ENCODE results near the gene CIDEB. TPM values are rescaled to one million over a fixed set of nuclear protein-coding genes. Genes with fewer than 3 reads are reported as not detected.

CIDEB gene
- total and polyA plus RNA-seq, 2 donors (not counting 1 experiment from before 2014, with no cell fraction given), result 26.2 to 32.8 TPM

GRCh38 chr14:24269910-24270536 is 37.8 kb downstream of the CIDEB start:
- H3K9me3 ChIP-seq (ENCODE audit: control extremely low read depth in 1 of 3, control insufficient read depth in 2 of 3, insufficient read depth in 1 of 3, low read length in 2 of 3), result no peaks in the 10 kb centered on the region
- intact Hi-C loops (cut with micrococcal nuclease), result loop anchor here (2.0 to 10.0 kb wide), 3 partner anchors 63 to 125 kb away; partner anchors contain the start of genes EMC9, PSME2, RNF31 and TM9SF1
- no peak overlapping the region for H3K9ac ChIP-seq (ENCODE audit: low read length)
- no peak overlapping the region for H3K4me2 ChIP-seq (replicated peaks; ENCODE audit: low read depth, low read length, poor library complexity, severe bottlenecking)
- no peak for DNase-seq
- POLR2A ChIA-PET, result interaction anchor here (1.4 to 2.9 kb wide), 4 partner anchors 10 to 160 kb away, joined by 5 to 51 read pairs (median 8); partner anchors contain the start of genes CBLN3, KHNYN and TINF2
- peak overlapping the region; percentile 37 for H3K27ac Mint-ChIP-seq
- CTCF ChIA-PET, result interaction anchor here (1.0 to 4.2 kb wide), 14 partner anchors 10 to 178 kb away, joined by 3 to 40 read pairs (median 8); partner anchors contain the start of genes CHMP4A, CIDEB, IRF9 and LTB4R
- peaks cover 32 to 39% of the 10 kb centered on the region in 2 donors for H3K4me1 ChIP-seq (ENCODE audit: control insufficient read depth in 2 of 2, insufficient read depth in 2 of 2, low read length in 2 of 2)
- ATAC-seq (ENCODE audit: low read depth), result no peak
- H4K20me1 ChIP-seq (ENCODE audit: control insufficient read depth, insufficient read depth, low read length, poor library complexity, severe bottlenecking), result no peaks in the 10 kb centered on the region
- peaks cover 0 to 35% of the 10 kb centered on the region in 2 experiments for H3K36me3 ChIP-seq (replicated peaks in 1 of 2; ENCODE audit: control extremely low read depth in 1 of 2, control insufficient read depth in 1 of 2, extremely low read depth in 1 of 2, insufficient read depth in 2 of 2, low read length in 1 of 2)
- H3K27me3 ChIP-seq (replicated peaks in 1 of 4; ENCODE audit: control extremely low read depth in 1 of 4, control insufficient read depth in 3 of 4, insufficient read depth in 4 of 4, low read length in 3 of 4), result no peaks in the 10 kb centered on the region
- H3K27ac ChIP-seq (ENCODE audit: low read length in 2 of 2), result no peak overlapping the region
- no peaks in the 10 kb centered on the region for H3K27me3 Mint-ChIP-seq
- peaks cover 12% of the 10 kb centered on the region for H3K79me2 ChIP-seq (ENCODE audit: control insufficient read depth, insufficient read depth, low read length)
- H2AFZ ChIP-seq (ENCODE audit: insufficient read depth, low read depth, low read length, poor library complexity, severe bottlenecking), result no peak overlapping the region
- H3K4me3 Mint-ChIP-seq, result peak overlapping the region; percentile 94
- no peaks in the 10 kb centered on the region for H3K9me3 Mint-ChIP-seq (ENCODE audit: insufficient read depth)
- no peak overlapping the region for H3K4me3 ChIP-seq (ENCODE audit: control extremely low read depth in 1 of 5, extremely low read depth in 1 of 5, insufficient read depth in 1 of 5, low read depth in 2 of 5, low read length in 4 of 5)
- peaks cover 41% of the 10 kb centered on the region for H3K4me1 Mint-ChIP-seq
- WGBS (ENCODE audit: insufficient coverage), result 98% methylated on average over 8 of the region's 14 CpGs
- TF ChIP-seq, protein P1, sequence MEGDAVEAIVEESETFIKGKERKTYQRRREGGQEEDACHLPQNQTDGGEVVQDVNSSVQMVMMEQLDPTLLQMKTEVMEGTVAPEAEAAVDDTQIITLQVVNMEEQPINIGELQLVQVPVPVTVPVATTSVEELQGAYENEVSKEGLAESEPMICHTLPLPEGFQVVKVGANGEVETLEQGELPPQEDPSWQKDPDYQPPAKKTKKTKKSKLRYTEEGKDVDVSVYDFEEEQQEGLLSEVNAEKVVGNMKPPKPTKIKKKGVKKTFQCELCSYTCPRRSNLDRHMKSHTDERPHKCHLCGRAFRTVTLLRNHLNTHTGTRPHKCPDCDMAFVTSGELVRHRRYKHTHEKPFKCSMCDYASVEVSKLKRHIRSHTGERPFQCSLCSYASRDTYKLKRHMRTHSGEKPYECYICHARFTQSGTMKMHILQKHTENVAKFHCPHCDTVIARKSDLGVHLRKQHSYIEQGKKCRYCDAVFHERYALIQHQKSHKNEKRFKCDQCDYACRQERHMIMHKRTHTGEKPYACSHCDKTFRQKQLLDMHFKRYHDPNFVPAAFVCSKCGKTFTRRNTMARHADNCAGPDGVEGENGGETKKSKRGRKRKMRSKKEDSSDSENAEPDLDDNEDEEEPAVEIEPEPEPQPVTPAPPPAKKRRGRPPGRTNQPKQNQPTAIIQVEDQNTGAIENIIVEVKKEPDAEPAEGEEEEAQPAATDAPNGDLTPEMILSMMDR (IDR thresholded peaks at IDR 0.05), result no peak
- TF ChIP-seq EZH2 (IDR thresholded peaks at IDR 0.05; ENCODE audit: borderline replicate concordance, insufficient read depth, low read depth, low read length, poor library complexity, severe bottlenecking), result no peak

GRCh38 chr14:24269368-24269767 is 38.4 kb downstream of the CIDEB start:
- ATAC-seq (ENCODE audit: low read depth), result no peak
- H3K4me1 Mint-ChIP-seq, result peaks cover 40% of the 10 kb centered on the region
- H3K4me3 ChIP-seq (ENCODE audit: control extremely low read depth in 1 of 5, extremely low read depth in 1 of 5, insufficient read depth in 1 of 5, low read depth in 2 of 5, low read length in 4 of 5), result no peak overlapping the region
- POLR2A ChIA-PET, result interaction anchor here (2.9 kb wide), 1 partner anchor 27 kb away, joined by 51 read pairs; the partner anchor contains the start of gene TINF2
- no peak overlapping the region for H3K27ac ChIP-seq (ENCODE audit: low read length in 2 of 2)
- H3K4me1 ChIP-seq (ENCODE audit: control insufficient read depth in 2 of 2, insufficient read depth in 2 of 2, low read length in 2 of 2), result peaks cover 29 to 35% of the 10 kb centered on the region in 2 donors
- no peaks in the 10 kb centered on the region for H3K27me3 ChIP-seq (replicated peaks in 1 of 4; ENCODE audit: control extremely low read depth in 1 of 4, control insufficient read depth in 3 of 4, insufficient read depth in 4 of 4, low read length in 3 of 4)
- H3K9me3 Mint-ChIP-seq (ENCODE audit: insufficient read depth), result no peaks in the 10 kb centered on the region
- peaks cover 11% of the 10 kb centered on the region for H3K79me2 ChIP-seq (ENCODE audit: control insufficient read depth, insufficient read depth, low read length)
- H3K27me3 Mint-ChIP-seq, result no peaks in the 10 kb centered on the region
- intact Hi-C loops (cut with micrococcal nuclease), result no loop called here
- no peak for DNase-seq
- WGBS (ENCODE audit: insufficient coverage), result 91% methylated on average over 8 of the region's 8 CpGs
- no peaks in the 10 kb centered on the region for H3K9me3 ChIP-seq (ENCODE audit: control extremely low read depth in 1 of 3, control insufficient read depth in 2 of 3, insufficient read depth in 1 of 3, low read length in 2 of 3)
- no peak overlapping the region for H2AFZ ChIP-seq (ENCODE audit: insufficient read depth, low read depth, low read length, poor library complexity, severe bottlenecking)
- peak overlapping the region; percentile 15 for H3K27ac Mint-ChIP-seq
- peak overlapping the region; percentile 37 for H3K4me3 Mint-ChIP-seq
- CTCF ChIA-PET, result interaction anchor here (1.0 to 4.2 kb wide), 8 partner anchors 22 to 55 kb away, joined by 3 to 40 read pairs (median 21); partner anchors contain the start of genes CHMP4A, CIDEB, LTB4R and LTB4R2
- H3K36me3 ChIP-seq (replicated peaks in 1 of 2; ENCODE audit: control extremely low read depth in 1 of 2, control insufficient read depth in 1 of 2, extremely low read depth in 1 of 2, insufficient read depth in 2 of 2, low read length in 1 of 2), result peaks cover 0 to 39% of the 10 kb centered on the region in 2 experiments
- H3K4me2 ChIP-seq (replicated peaks; ENCODE audit: low read depth, low read length, poor library complexity, severe bottlenecking), result no peak overlapping the region
- no peak overlapping the region for H3K9ac ChIP-seq (ENCODE audit: low read length)
- TF ChIP-seq, protein P1 (IDR thresholded peaks at IDR 0.05), result no peak
- no peak for TF ChIP-seq EZH2 (IDR thresholded peaks at IDR 0.05; ENCODE audit: borderline replicate concordance, insufficient read depth, low read depth, low read length, poor library complexity, severe bottlenecking)
- no peaks in the 10 kb centered on the region for H4K20me1 ChIP-seq (ENCODE audit: control insufficient read depth, insufficient read depth, low read length, poor library complexity, severe bottlenecking)

Measured in B cell (primary cell).